GM12873 (cell line): ENCODE measurements around the gene TNFRSF21.

Source experiments
- TF ChIP-seq, protein P1 (sequence below): IDR thresholded peaks from 2 replicates; pipeline ENCODE4 v1.5.1; 2012; ENCODE audit warnings: low read depth, mild to moderate bottlenecking, moderate library complexity, low read length, control low read depth; ENCODE audit not compliant: insufficient read depth; ENCODE audit errors: missing control alignments

The TNFRSF21 gene

DNA sequence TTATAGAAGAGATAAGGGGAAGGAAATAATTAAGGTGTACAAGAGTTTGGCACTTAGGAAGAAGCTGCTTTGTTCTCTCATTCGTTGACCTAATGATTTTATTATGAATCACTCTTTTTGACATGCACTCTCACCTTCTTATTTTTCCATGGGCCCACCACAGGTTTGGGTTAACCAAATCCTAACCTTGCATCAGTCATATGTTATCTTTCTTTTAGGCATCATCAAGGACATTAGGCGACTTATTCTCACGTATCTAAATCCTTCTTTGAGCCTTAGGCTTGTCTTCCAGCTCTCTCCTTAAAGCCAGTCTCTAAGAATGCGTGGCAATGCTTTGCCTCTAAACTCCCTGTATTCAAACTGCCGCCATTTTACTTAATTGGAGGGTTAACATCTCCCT, 58.3 kb downstream of the TNFRSF21 start:
- TF ChIP-seq, protein P1, sequence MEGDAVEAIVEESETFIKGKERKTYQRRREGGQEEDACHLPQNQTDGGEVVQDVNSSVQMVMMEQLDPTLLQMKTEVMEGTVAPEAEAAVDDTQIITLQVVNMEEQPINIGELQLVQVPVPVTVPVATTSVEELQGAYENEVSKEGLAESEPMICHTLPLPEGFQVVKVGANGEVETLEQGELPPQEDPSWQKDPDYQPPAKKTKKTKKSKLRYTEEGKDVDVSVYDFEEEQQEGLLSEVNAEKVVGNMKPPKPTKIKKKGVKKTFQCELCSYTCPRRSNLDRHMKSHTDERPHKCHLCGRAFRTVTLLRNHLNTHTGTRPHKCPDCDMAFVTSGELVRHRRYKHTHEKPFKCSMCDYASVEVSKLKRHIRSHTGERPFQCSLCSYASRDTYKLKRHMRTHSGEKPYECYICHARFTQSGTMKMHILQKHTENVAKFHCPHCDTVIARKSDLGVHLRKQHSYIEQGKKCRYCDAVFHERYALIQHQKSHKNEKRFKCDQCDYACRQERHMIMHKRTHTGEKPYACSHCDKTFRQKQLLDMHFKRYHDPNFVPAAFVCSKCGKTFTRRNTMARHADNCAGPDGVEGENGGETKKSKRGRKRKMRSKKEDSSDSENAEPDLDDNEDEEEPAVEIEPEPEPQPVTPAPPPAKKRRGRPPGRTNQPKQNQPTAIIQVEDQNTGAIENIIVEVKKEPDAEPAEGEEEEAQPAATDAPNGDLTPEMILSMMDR, result no peak

DNA sequence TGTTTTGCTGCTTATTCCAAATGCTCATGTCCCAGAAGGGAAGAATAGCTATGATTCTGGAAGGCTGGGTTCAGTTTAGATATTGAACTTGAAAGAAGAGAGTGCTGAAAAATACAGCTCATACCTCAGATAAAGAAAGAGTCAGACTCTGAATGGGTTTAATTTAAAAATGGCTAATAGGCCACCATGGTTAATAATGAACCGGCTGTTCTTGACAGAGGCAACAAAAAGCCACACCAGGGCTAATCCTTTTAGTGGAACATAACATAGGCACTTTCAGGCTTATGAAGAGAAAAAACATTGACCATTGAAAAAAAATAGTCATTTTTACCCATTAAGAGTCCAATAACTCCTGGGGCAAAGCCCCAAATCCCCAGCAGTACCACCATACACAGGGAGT, 59.4 kb downstream of the TNFRSF21 start:
- TF ChIP-seq, protein P1, result no peak

DNA sequence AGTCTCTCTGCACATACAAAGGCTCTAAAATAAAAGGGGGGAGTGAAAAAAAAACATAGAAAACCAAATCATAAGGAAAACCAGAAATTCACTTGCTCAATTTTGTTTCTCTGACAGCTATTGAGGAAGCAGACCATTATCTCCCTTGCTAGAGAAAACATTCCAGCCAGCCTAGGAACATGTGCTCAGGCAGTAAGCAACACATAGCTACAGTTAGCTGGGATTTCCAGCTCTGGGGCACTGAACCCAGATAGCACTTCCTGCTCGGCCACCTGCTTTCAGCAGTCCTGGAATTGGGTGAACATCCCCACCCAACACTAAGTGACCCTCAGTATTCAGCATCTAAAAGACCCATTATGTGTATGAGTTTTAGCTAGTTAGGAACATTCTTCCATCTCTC, 61.3 kb downstream of the TNFRSF21 start:
- TF ChIP-seq, protein P1, result no peak

DNA sequence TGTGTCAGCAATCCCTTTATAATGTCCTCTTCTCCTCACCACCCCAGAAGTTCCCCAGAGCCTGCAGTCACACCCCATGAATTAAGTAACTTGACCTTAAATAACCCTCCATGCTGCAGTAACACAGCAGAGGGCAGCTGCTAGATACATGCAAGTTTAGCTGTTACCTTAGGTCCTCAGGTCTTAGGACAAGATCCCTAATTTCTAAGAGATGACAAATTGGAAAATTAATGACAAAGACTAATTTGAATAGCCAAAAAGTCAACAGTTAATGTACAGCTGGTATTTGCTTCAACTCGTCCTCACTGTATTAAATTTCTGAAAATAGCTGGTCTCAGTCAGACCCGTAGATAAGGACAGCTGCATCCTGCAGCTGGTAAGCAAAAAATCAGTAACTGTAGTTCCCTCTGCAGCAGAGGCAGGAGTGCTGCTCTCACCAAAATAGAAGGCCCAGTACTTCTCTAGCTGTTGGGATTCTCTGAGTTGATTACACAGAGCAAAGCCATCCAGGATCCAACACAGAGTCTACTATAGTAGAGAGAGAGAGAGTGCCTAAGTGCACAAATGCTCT, 62.4 kb downstream of the TNFRSF21 start:
- TF ChIP-seq, protein P1, result no peak

DNA sequence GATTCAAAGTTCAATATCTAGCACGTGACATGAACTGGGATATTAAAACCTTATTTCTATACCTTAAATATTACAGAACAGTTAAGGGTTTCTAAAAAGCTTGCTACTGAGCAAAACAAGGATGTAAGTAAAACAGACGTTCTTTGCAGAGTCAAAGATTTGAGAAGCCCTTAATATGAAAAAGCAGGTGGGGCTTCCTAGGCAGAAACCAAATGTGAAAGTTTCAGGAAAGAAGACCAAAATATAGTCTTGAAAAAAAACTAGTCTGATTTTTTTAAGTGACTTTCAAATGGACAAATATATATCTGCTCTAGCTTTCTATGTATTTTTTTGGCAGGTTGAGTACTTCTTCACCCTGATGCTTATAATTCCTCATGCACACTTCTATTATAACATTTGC, 63.2 kb downstream of the TNFRSF21 start:
- TF ChIP-seq, protein P1, result no peak

DNA sequence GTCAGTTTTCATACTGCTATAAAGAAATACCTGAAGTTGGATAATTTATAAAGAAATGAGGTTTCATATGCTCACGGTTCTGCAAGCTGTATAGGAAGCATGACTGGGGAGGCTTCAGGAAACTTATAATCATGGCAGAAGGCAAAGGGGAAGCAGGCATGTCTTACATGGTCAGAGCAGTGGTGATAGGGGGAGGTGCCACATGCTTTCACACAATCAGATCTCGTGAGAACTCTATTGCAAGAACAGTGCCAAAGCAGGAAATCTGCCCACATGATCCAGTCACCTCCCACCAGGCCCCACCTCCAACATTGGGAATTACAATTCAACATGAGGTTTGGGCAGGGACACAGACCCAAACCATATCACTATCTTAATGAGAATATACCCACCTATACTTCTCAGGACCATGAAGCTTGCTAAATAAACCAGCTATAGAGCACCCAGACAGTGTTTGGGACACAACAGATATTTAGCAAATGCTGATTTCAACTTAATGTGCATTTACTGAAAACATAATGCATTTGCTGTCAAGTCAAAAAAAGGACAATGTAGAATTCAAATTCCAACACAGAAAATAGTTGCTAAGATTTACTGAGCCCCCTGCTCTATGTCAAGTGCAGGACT, 63.8 kb downstream of the TNFRSF21 start:
- TF ChIP-seq, protein P1, result no peak

DNA sequence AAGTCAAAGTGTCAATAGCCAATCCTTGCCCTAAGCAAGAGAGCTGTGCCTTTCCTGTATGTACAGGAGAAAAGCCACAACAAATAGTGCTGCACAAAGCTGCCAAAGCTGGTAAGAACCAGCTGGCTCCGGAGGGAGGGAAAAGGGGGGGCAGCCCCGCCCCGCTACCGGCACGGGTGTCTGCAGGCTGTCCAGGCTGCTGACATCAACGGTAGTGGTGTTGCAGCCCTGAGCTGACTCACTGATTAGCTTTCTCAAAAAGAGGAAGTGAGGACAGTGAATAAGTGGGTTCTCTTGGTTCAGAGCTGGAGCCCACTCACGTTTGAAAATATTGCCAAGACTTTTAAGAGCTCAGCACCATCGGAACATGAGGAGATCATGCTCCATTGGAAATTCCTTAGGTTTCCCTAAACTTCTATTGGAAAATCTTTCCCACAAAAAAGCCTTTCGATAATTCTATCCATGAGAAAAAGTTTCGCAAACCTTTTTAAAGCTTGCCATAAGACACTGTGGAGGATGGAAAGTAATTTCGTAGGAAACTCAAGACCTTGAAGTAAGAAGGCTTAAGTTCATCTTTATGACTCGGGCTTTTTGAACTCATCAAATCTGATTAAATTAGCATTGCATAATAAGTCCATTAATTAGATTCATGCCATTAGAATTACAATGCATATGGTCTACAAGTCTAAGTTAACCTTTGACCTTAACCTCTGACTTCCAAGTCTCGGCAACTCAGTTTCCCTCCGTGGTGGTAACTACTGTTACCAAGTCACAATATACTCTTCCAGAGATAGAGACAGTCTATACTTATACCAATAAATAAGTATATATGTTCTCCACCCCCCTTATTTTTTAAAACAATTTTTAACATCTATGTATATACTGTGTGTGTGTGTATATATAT, 67.0 kb downstream of the TNFRSF21 start:
- TF ChIP-seq, protein P1, result no peak
